ENCODE results near the gene DHX15. TPM values are rescaled to one million over a fixed set of nuclear protein-coding genes. Genes with fewer than 3 reads are reported as not detected.

Gene DHX15
- total RNA-seq, 1 experiment from 2014 or later = 287 TPM

DNA sequence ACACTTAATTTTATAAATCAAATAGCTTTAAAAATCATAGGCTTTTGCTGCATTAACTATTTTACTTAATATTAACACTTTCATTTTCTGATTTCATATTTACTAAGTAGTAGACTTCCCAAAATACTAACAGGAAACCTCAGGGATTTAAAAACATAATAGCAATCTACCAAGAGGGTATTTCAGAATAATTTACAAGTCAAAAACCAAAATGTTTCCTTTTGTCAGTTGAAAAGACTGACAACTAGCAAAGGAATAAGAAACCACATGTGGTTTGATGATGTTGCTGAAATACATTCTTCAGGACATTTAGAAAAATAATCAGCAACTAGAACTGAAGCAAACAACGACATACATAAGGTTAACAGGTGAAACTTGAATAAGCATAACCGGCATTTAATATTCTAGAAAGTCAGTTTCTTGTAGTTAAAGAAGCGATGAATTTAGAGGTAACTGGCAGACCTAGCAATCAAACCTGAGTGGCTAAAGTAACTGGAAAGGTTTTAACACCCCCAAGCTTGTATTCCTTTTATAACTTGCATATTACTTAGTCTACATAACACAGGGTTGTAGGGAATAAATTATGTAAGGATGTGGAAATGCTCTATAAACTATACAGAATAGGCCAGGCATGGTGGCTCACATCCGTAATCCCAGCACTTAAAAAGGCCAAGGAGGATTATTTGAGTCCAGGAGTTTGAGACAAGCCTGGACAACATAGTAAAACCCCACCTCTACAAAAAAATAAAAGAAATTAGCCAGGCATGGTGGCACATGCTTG, 40.0 kb downstream of the DHX15 start:
- WGBS (ENCODE audit: extremely low coverage, insufficient read length, low lambda C conversion rate) = no CpG with 5 or more reads among the region's 4 CpGs
- H4K8ac ChIP-seq (replicated peaks; ENCODE audit: insufficient read length, low read depth, low read length) = no peak overlapping the region
- no peak overlapping the region for H3K18ac ChIP-seq (ENCODE audit: insufficient read length, low read depth, low read length)
- no peak overlapping the region for H3K56ac ChIP-seq (ENCODE audit: insufficient read length, low read depth, low read length)
- no peak for TF ChIP-seq CTCF (conservative IDR thresholded peaks at IDR 0.05)
- H2BK20ac ChIP-seq (ENCODE audit: low read depth, low read length, poor library complexity, severe bottlenecking) = no peak overlapping the region
- no peak overlapping the region for H3K4ac ChIP-seq (ENCODE audit: low read depth, low read length)
- Mint-ChIP-seq H3K27me3 (ENCODE audit: low read depth) (no peaks in the 10 kb centered on the region), H3K27ac (peak overlapping the region in 2 of 3 experiments; percentile 63 to 92; a peak in 4 of 7 replicates), H3K4me1 (peaks cover 50 to 56% of the 10 kb centered on the region in 2 experiments), H3K4me3 (peak overlapping the region in 1 of 2 experiments; percentile 38; a peak in 1 of 5 replicates), H3K9me3 (no peaks in the 10 kb centered on the region), H3K36me3 (ENCODE audit: insufficient read depth in 1 of 3, low read depth in 3 of 3) (peaks cover 39 to 73% (median 58%) of the 10 kb centered on the region in 3 experiments)
- peaks cover 10% of the 10 kb centered on the region; the same call in 1 of the 2 replicates for H3K4me1 ChIP-seq (ENCODE audit: insufficient read depth, low read length)
- H4K20me1 ChIP-seq (ENCODE audit: control insufficient read depth, insufficient read depth, insufficient read length) = no peaks in the 10 kb centered on the region
- no peak overlapping the region for H3K14ac ChIP-seq (ENCODE audit: insufficient read depth, low read length)
- H2BK120ac ChIP-seq (ENCODE audit: low read depth, low read length, poor library complexity, severe bottlenecking) = no peak overlapping the region
- no peaks in the 10 kb centered on the region for H3K27me3 ChIP-seq (ENCODE audit: insufficient read depth, low read length)
- H2BK5ac ChIP-seq (ENCODE audit: insufficient read length, low read length) = no peak overlapping the region
- H3T11ph ChIP-seq (ENCODE audit: low read length) = no peak overlapping the region
- no peak overlapping the region for H2BK12ac ChIP-seq (ENCODE audit: insufficient read length, low read depth, low read length)
- H2BK15ac ChIP-seq (ENCODE audit: low read depth, low read length) = no peak overlapping the region
- H3K79me2 ChIP-seq (ENCODE audit: insufficient read depth, low read length) = peaks cover 19% of the 10 kb centered on the region; the same call in 1 of the 2 replicates
- H3K23me2 ChIP-seq (ENCODE audit: insufficient read length, low read depth, low read length, poor library complexity, severe bottlenecking) = no peaks in the 10 kb centered on the region
- peaks cover 7% of the 10 kb centered on the region for H3K79me1 ChIP-seq (ENCODE audit: insufficient read depth, low read depth, low read length, poor library complexity, severe bottlenecking)
- H3K27ac ChIP-seq (ENCODE audit: insufficient read length, low read depth, low read length) = no peak overlapping the region
- peak overlapping the region; percentile 44 for H3K4me2 ChIP-seq (ENCODE audit: insufficient read depth, insufficient read length, low read length)
- H2AK5ac ChIP-seq (ENCODE audit: insufficient read length, low read length) = no peak overlapping the region
- H4K5ac ChIP-seq (ENCODE audit: insufficient read length, low read depth, low read length) = no peak overlapping the region
- H4K91ac ChIP-seq (ENCODE audit: insufficient read length, low read depth, low read length) = no peak overlapping the region
- H2AFZ ChIP-seq (ENCODE audit: low read length) = no peak overlapping the region
- no peak overlapping the region for H3K9ac ChIP-seq (ENCODE audit: extremely low read depth, insufficient read length, low read length)
- no peak overlapping the region for H3K23ac ChIP-seq (ENCODE audit: insufficient read length, low read depth, low read length)
- no peak for DNase-seq
- no peaks in the 10 kb centered on the region for H3K9me3 ChIP-seq (ENCODE audit: control insufficient read depth, low read depth, low read length)
